Measurements from ENCODE around the gene SAFB.

DNA sequence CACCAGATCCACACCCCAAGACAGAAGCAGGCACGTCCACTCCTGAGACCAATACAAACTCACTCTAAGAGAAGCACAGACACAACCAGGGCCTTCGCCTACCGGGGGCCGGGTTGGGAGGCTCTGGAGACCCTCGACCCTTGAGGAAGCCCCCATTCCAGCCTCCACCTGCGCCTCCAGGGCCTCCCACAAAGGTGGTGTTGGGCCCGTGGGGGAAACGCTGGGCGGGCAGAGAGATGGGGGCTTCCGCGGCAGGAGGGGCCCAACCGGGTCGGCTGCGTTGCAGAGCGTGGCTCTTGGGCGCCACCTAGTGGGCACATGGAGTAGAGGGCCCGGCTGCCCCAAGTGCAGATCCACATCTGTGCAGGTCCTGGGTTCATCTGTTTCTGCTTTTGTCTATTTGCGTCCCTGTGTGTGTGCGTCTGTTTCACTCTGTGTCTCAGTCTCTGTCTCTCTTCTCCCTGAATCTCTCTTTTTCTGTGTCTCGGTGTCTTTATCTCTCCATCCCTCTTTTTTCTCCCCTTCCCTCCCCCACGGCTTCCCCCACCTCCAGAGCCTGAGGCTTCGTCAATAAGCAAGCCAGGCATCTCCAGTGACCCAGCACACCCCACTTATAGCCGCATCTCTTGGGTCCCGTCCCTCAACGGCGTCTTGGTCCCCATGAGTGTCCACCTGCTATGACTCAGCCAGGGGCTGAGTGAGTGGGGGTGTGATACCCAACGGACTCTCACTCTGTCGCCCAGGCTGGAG is 44.6 kb upstream of the SAFB start:
- TF ChIP-seq, protein P1, sequence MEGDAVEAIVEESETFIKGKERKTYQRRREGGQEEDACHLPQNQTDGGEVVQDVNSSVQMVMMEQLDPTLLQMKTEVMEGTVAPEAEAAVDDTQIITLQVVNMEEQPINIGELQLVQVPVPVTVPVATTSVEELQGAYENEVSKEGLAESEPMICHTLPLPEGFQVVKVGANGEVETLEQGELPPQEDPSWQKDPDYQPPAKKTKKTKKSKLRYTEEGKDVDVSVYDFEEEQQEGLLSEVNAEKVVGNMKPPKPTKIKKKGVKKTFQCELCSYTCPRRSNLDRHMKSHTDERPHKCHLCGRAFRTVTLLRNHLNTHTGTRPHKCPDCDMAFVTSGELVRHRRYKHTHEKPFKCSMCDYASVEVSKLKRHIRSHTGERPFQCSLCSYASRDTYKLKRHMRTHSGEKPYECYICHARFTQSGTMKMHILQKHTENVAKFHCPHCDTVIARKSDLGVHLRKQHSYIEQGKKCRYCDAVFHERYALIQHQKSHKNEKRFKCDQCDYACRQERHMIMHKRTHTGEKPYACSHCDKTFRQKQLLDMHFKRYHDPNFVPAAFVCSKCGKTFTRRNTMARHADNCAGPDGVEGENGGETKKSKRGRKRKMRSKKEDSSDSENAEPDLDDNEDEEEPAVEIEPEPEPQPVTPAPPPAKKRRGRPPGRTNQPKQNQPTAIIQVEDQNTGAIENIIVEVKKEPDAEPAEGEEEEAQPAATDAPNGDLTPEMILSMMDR (IDR thresholded peaks at IDR 0.05) = peak; percentile 94 to 100 (median 97)
- TF ChIP-seq POLR2A (IDR thresholded peaks at IDR 0.05) = peak in 1 of 4 donors; percentile 4

All from esophagus squamous epithelium (tissue), 4 donors.